ENCODE results near the gene SCAANT1.

The SCAANT1 gene

DNA sequence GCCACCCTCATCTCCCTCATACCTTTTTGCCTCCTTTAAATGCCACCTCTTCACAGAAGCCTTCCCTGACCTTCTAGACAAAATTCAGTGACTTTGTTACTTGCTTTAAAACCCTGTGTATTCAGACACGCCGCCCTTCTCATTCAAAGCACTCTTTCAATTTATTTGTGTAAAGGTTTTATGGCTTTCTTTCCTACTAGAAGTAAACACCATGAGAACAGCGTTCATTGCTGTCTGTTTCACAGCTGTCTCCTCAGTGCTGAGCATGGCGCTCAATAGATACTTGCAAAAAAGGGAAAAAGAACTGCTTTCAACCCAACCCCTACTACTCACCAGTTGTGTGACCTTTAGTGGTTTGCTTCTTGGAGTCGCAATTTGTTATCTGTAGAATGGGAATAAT lies 31.5 kb downstream of the SCAANT1 start:
- no peak for DNase-seq (ENCODE audit: low read depth, low spot score)
- TF ChIP-seq, protein P1, sequence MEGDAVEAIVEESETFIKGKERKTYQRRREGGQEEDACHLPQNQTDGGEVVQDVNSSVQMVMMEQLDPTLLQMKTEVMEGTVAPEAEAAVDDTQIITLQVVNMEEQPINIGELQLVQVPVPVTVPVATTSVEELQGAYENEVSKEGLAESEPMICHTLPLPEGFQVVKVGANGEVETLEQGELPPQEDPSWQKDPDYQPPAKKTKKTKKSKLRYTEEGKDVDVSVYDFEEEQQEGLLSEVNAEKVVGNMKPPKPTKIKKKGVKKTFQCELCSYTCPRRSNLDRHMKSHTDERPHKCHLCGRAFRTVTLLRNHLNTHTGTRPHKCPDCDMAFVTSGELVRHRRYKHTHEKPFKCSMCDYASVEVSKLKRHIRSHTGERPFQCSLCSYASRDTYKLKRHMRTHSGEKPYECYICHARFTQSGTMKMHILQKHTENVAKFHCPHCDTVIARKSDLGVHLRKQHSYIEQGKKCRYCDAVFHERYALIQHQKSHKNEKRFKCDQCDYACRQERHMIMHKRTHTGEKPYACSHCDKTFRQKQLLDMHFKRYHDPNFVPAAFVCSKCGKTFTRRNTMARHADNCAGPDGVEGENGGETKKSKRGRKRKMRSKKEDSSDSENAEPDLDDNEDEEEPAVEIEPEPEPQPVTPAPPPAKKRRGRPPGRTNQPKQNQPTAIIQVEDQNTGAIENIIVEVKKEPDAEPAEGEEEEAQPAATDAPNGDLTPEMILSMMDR (IDR thresholded peaks at IDR 0.05; ENCODE audit: insufficient read depth, low read length, missing control alignments), result no peak
- CTCF ChIA-PET, result no interaction called here
- H3K4me3 ChIP-seq (ENCODE audit: low read depth, low read length), result no peak overlapping the region
- POLR2A ChIA-PET, result no interaction called here

DNA sequence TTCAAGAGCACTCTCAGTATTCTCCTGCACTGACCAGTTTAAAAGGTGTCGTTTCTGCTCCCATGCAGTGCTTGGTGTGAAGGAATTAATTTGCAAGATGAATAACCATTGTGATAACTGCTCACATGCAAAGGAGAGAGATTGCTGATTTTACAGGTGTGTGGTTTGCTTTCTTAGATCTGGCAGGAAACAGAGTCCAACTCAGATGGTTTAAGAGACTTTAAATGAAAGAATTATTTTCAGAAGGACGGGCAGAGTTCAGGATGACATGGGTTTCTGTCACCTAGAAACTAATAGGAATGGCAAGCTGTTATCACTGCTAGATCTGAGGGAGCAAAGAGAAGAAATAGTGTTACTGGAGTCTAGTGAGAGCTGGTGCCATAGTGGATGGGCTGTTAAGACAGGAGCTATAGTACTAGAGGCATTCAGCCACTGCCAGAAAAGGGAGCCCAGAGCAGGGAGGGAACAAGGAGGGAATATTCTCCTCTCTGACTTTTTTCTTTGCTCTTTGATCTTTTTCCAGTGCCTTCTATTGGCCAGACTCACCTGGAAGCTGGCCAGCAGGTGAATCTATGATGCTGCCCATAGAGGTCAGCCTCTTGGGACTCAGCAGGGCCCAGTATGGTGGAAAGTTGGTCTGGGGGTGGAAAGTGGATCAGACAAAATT lies 33.7 kb downstream of the SCAANT1 start:
- POLR2A ChIA-PET, result no interaction called here
- H3K4me3 ChIP-seq (ENCODE audit: low read depth, low read length), result no peak overlapping the region
- no peak for DNase-seq (ENCODE audit: low read depth, low spot score)
- TF ChIP-seq, protein P1 (IDR thresholded peaks at IDR 0.05; ENCODE audit: insufficient read depth, low read length, missing control alignments), result no peak
- CTCF ChIA-PET, result no interaction called here

DNA sequence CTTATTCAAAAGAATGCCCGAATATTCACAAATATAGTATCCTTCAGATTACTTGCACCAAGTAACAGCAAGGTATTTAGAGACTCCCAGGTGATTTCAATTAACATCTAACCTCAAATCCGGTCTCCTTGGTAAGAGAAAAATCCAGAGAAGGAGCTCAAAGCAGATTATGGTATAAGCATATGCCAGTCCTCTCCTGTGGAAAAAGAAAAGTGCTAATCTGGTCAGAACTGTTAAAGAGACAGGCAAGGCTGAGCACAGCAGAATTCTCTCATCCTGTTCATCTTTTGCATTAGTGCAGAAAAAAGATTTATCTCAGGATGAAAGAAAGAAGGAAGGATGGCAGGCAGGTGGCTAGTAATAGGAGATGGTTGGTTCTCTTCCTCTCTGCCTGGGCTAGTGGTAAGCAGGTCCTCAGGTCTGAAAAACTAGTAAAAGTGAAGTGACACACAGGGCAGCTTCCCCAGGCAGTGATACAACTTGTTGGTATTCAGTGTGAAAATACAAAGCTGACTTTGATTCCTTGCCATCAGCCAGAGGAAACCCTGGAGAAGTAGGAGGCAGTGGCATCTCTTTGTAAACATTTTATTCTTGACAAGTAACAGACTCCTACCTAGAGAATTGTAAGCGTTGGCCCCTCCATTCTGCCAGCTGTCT lies 34.3 kb downstream of the SCAANT1 start:
- peak; percentile 26 for DNase-seq (ENCODE audit: low read depth, low spot score)
- no peak overlapping the region for H3K4me3 ChIP-seq (ENCODE audit: low read depth, low read length)
- ChIA-PET CTCF (interaction anchor here (1.2 to 1.6 kb wide), 2 partner anchors 12 to 116 kb away, joined by 3 to 5 read pairs; no protein-coding TSS in a partner anchor), POLR2A (no interaction called here)
- TF ChIP-seq, protein P1 (IDR thresholded peaks at IDR 0.05; ENCODE audit: insufficient read depth, low read length, missing control alignments), result no peak

DNA sequence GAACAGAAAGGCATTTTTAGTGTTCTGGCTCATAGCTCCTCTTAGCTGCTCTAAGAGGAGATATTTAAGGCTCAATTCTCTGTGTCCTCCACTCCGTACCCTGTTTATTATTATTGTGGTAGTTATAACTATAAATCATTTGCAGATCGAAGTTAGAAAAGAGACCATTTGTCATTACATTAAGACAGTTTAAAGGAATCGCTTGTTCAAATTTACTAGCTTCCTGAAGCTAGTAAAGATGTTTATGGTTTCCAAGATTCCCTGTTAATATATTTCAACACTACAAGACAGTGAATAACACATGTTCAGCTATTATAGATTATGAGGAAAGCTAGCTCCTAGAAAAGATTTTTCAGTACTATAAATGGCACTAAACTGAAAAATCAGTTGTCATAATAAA lies 35.9 kb downstream of the SCAANT1 start:
- POLR2A ChIA-PET, result no interaction called here

DNA sequence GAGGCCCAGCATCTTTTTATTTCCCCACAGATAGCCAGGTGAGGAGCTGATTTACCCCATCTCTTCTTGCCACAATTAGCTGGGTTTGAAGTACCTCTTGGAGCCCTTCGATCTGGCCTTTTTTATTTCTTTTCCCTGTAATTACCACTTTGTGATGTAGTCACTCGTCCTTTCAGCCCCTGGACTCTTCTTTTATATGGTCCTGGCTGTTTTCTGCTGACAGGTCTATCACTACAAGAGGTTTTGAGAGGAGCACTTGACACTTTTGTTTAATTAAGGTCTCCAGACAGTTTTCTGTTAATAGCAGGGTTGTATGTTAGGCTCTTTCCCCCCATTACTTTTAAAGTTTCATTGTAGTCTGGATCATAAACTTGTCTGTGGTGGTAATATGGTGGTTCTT lies 36.7 kb downstream of the SCAANT1 start:
- CTCF ChIA-PET, result interaction anchor here (0.9 to 2.2 kb wide), 5 partner anchors 14 to 118 kb away, joined by 3 to 5 read pairs (median 3); no protein-coding TSS in a partner anchor
- POLR2A ChIA-PET, result no interaction called here
- no peak for DNase-seq (ENCODE audit: low read depth, low spot score)
- TF ChIP-seq, protein P1 (IDR thresholded peaks at IDR 0.05; ENCODE audit: insufficient read depth, low read length, missing control alignments), result no peak
- no peak overlapping the region for H3K4me3 ChIP-seq (ENCODE audit: low read depth, low read length)

More for the DNA sequence above, 35.9 kb downstream of the SCAANT1 start:
- H3K4me3 ChIP-seq (ENCODE audit: low read depth, low read length), result no peak overlapping the region
- TF ChIP-seq, protein P1 (IDR thresholded peaks at IDR 0.05; ENCODE audit: insufficient read depth, low read length, missing control alignments), result no peak
- DNase-seq (ENCODE audit: low read depth, low spot score), result no peak
- CTCF ChIA-PET, result interaction anchor here (1.2 to 2.2 kb wide), 6 partner anchors 17 to 118 kb away, joined by 3 to 5 read pairs (median 3); no protein-coding TSS in a partner anchor

DNA sequence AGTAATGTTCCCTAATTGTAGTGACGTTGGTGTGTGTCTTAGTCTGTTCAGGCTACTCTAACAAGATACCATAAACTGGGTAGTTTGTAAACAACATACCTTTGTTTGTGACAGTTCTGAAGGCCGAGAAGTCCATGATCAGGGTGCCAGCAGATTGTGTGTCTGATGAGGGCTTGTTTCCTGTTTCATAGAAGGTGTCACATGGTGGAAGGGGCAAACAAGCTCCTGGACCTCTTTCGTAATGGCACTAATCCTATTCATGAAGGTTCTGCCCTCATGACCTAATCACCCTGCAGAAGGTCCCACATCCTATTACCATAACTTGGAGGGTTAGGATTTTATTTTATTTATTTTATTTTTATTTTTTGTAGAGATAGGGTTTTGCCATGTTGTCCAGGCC lies 37.4 kb downstream of the SCAANT1 start:
- TF ChIP-seq, protein P1 (IDR thresholded peaks at IDR 0.05; ENCODE audit: insufficient read depth, low read length, missing control alignments), result no peak
- POLR2A ChIA-PET, result no interaction called here
- H3K4me3 ChIP-seq (ENCODE audit: low read depth, low read length), result no peak overlapping the region
- CTCF ChIA-PET, result interaction anchor here (0.9 to 2.2 kb wide), 5 partner anchors 10 to 119 kb away, joined by 3 to 5 read pairs (median 3); no protein-coding TSS in a partner anchor
- DNase-seq (ENCODE audit: low read depth, low spot score), result no peak

Measured in AG04449 (cell line).